SU-DHL-6 (cell line): ENCODE data around the gene STARD7.

Source experiments
- H2AFZ ChIP-seq: fragments of 200-600 bp; sonication (generic); 2 replicates; pipeline ENCODE4 v1.6.1; 2014; ENCODE audit warnings: low read depth, mild to moderate bottlenecking, moderate library complexity, mixed read lengths, antibody characterized with exemption, low read length; ENCODE audit not compliant: severe bottlenecking
- H3F3A ChIP-seq: fragments of 200-600 bp; shearing (Covaris generic); 2 replicates; pipeline ENCODE4 v1.6.0; 2016; ENCODE audit warnings: antibody characterized with exemption, mild to moderate bottlenecking; ENCODE audit not compliant: insufficient read depth
- H3K27ac ChIP-seq: fragments of 200-600 bp; sonication (generic); 2 replicates; pipeline ENCODE4 v1.5.1; 2016; ENCODE audit warnings: low read depth, mild to moderate bottlenecking, low read length, moderate library complexity, mixed read lengths
- H3K27me3 ChIP-seq: fragments of 200-600 bp; sonication (generic), shearing (Covaris generic); 2 replicates; pipeline ENCODE4 v1.6.0; 2014; ENCODE audit warnings: mild to moderate bottlenecking, low read length
- H3K36me3 ChIP-seq: fragments of 200-600 bp; sonication (generic); 2 replicates; pipeline ENCODE4 v1.6.1; 2014; ENCODE audit warnings: mild to moderate bottlenecking, low read length, mixed read lengths
- H3K4me2 ChIP-seq: fragments of 300-600, 200-600 bp; shearing (Covaris generic), sonication (generic); 2 replicates; pipeline ENCODE4 v1.6.0; 2014; ENCODE audit warnings: low read length, low read depth, mild to moderate bottlenecking; ENCODE audit not compliant: poor library complexity, severe bottlenecking
- H3K4me3 ChIP-seq: fragments of 200-600 bp; sonication (generic); 2 replicates; pipeline ENCODE4 v1.5.1; 2014; ENCODE audit warnings: antibody characterized with exemption, low read length, mild to moderate bottlenecking, mixed read lengths; ENCODE audit not compliant: insufficient read depth, poor library complexity, severe bottlenecking
- H3K79me2 ChIP-seq: fragments of 200-600 bp; sonication (generic); 2 replicates; pipeline ENCODE4 v1.6.1; 2014; ENCODE audit warnings: mild to moderate bottlenecking, low read length, moderate library complexity; ENCODE audit not compliant: insufficient read depth
- H3K9ac ChIP-seq: fragments of 200-600 bp; sonication (generic); 2 replicates; pipeline ENCODE4 v1.7.0; 2014; ENCODE audit warnings: mild to moderate bottlenecking, low read length
- H3K9me2 ChIP-seq: fragments of 200-600 bp; sonication (generic); replicated peaks from 2 replicates; pipeline ENCODE4 v1.6.1; 2014; ENCODE audit warnings: low read length; ENCODE audit not compliant: insufficient read depth
- H3K9me3 ChIP-seq: fragments of 200-600 bp; sonication (generic); 2 replicates; pipeline ENCODE4 v1.6.1; 2014; ENCODE audit warnings: low read length, mixed read lengths; ENCODE audit not compliant: insufficient read depth
- H4K20me1 ChIP-seq: fragments of 200-600 bp; sonication (generic); 2 replicates; pipeline ENCODE4 v1.6.1; 2014; ENCODE audit warnings: low read depth, mild to moderate bottlenecking, antibody characterized with exemption, low read length, moderate library complexity, mixed read lengths
- EZH2phosphoT487 ChIP-seq: fragments of 200-600 bp; sonication (generic), shearing (Covaris generic); conservative IDR thresholded peaks from 2 replicates; pipeline ENCODE4 v1.6.1; 2018; ENCODE audit warnings: mild to moderate bottlenecking, antibody characterized with exemption, low read length, moderate library complexity, mixed read lengths
- TF ChIP-seq, protein P1 (sequence below): fragments of 200-600 bp; sonication (generic); IDR thresholded peaks from one replicate; pipeline ENCODE4 v1.5.1; 2017; ENCODE audit warnings: antibody characterized with exemption, mild to moderate bottlenecking, low read length, moderate library complexity; ENCODE audit not compliant: insufficient read depth, poor library complexity, severe bottlenecking

The STARD7 gene

GRCh38 chr2:96239745-96240264 lies 31.2 kb upstream of the STARD7 start:
- no peak overlapping the region for H3K9ac ChIP-seq
- H3K9me2 ChIP-seq: no peaks in the 10 kb centered on the region
- no peaks in the 10 kb centered on the region for H3K36me3 ChIP-seq
- no peaks in the 10 kb centered on the region for H3K9me3 ChIP-seq
- TF ChIP-seq, protein P1, sequence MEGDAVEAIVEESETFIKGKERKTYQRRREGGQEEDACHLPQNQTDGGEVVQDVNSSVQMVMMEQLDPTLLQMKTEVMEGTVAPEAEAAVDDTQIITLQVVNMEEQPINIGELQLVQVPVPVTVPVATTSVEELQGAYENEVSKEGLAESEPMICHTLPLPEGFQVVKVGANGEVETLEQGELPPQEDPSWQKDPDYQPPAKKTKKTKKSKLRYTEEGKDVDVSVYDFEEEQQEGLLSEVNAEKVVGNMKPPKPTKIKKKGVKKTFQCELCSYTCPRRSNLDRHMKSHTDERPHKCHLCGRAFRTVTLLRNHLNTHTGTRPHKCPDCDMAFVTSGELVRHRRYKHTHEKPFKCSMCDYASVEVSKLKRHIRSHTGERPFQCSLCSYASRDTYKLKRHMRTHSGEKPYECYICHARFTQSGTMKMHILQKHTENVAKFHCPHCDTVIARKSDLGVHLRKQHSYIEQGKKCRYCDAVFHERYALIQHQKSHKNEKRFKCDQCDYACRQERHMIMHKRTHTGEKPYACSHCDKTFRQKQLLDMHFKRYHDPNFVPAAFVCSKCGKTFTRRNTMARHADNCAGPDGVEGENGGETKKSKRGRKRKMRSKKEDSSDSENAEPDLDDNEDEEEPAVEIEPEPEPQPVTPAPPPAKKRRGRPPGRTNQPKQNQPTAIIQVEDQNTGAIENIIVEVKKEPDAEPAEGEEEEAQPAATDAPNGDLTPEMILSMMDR: no peak
- H3K4me3 ChIP-seq: no peak overlapping the region
- no peaks in the 10 kb centered on the region for H3K27me3 ChIP-seq
- H2AFZ ChIP-seq: no peak overlapping the region
- no peaks in the 10 kb centered on the region for H4K20me1 ChIP-seq
- H3K79me2 ChIP-seq: no peaks in the 10 kb centered on the region
- H3K27ac ChIP-seq: no peak overlapping the region
- no peaks in the 10 kb centered on the region for H3F3A ChIP-seq
- H3K4me2 ChIP-seq: no peak overlapping the region

DNA sequence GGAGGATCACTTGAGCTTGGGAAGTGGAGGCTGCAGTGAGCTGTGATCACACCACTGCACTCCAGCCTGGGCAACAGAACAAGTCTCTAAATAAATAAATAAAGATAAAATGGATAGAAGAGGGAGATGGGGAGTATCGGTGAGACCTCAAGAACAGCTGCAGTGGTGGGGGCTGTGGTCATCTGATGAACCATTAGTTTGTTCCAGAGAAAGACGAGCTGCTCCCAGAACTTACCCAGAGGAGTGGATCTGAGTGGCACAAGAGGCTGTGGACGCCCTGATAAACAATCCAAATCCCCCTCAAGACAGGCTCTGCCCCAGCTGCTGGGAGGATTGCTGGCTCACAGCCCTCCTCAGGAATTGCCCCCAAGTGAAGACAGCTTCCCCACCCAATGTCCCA lies 30.5 kb upstream of the STARD7 start:
- Histone ChIP-seq H3F3A (no peaks in the 10 kb centered on the region), H3K27me3 (no peaks in the 10 kb centered on the region), H3K9me2 (no peaks in the 10 kb centered on the region), H3K9ac (no peak overlapping the region), H2AFZ (no peak overlapping the region), H4K20me1 (no peaks in the 10 kb centered on the region), H3K4me3 (no peak overlapping the region), H3K4me2 (no peak overlapping the region), H3K27ac (no peak overlapping the region), H3K79me2 (no peaks in the 10 kb centered on the region), H3K9me3 (no peaks in the 10 kb centered on the region), H3K36me3 (no peaks in the 10 kb centered on the region)
- TF ChIP-seq, protein P1: no peak
- TF ChIP-seq EZH2phosphoT487: no peak

DNA sequence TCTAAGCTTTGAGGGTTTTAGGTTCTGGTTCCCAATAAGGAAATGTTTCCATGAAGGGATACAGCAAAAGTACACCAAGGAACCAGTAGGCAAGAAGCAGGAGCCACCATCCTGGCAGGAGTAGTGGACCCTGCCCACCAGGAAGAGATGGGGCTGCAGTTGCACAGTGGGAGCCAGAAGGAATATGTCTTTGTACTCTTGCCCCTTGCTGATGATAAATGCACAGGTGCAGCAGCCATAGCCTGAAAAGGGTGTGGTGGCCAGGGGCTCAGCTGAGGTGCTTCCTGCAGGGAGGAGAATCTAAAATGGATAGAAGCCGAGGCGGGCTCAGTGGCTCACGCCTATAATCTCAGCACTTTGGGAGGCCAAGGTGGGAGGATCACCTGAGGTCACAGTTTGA lies 29.6 kb upstream of the STARD7 start:
- H3K9me2 ChIP-seq: no peaks in the 10 kb centered on the region
- H3K9me3 ChIP-seq: no peaks in the 10 kb centered on the region
- no peaks in the 10 kb centered on the region for H3K79me2 ChIP-seq
- no peak overlapping the region for H2AFZ ChIP-seq
- no peak overlapping the region for H3K4me3 ChIP-seq
- no peaks in the 10 kb centered on the region for H4K20me1 ChIP-seq
- no peaks in the 10 kb centered on the region for H3F3A ChIP-seq
- TF ChIP-seq EZH2phosphoT487: no peak
- TF ChIP-seq, protein P1: no peak
- no peak overlapping the region for H3K27ac ChIP-seq
- H3K4me2 ChIP-seq: no peak overlapping the region
- no peaks in the 10 kb centered on the region for H3K27me3 ChIP-seq
- H3K9ac ChIP-seq: no peak overlapping the region
- no peaks in the 10 kb centered on the region for H3K36me3 ChIP-seq

GRCh38 chr2:96236882-96237281 lies 28.3 kb upstream of the STARD7 start:
- Histone ChIP-seq H3K79me2 (no peaks in the 10 kb centered on the region), H3K36me3 (no peaks in the 10 kb centered on the region), H3K27ac (no peak overlapping the region), H3K4me2 (no peak overlapping the region), H3K4me3 (no peak overlapping the region), H3K27me3 (no peaks in the 10 kb centered on the region), H2AFZ (no peak overlapping the region), H3F3A (no peaks in the 10 kb centered on the region), H3K9ac (no peak overlapping the region), H4K20me1 (no peaks in the 10 kb centered on the region), H3K9me2 (no peaks in the 10 kb centered on the region), H3K9me3 (no peaks in the 10 kb centered on the region)
- TF ChIP-seq, protein P1: no peak
